Ishikawa (cell line): ENCODE results near the gene THAP2.

ENCODE experiments used
- CEBPB ChIP-seq: IDR thresholded peaks from 2 replicates; pipeline ENCODE4 v1.6.1; 2012
- EGR1 ChIP-seq: IDR thresholded peaks from 2 replicates; pipeline ENCODE4 v1.6.1; 2012
- EP300 ChIP-seq: IDR thresholded peaks from 2 replicates; pipeline ENCODE4 v1.6.1; 2012; ENCODE audit warnings: borderline replicate concordance
- FOXM1 ChIP-seq: IDR thresholded peaks from 2 replicates; pipeline ENCODE4 v1.6.1; 2012; ENCODE audit warnings: low read depth, borderline replicate concordance
- MAX ChIP-seq: IDR thresholded peaks from 2 replicates; pipeline ENCODE4 v1.6.1; 2012
- NFIC ChIP-seq: IDR thresholded peaks from 2 replicates; pipeline ENCODE4 v1.6.1; 2012
- RAD21 ChIP-seq: IDR thresholded peaks from 2 replicates; pipeline ENCODE4 v1.6.1; 2012; ENCODE audit warnings: low read depth
- REST ChIP-seq: IDR thresholded peaks from 2 replicates; pipeline ENCODE4 v1.6.1; 2012; ENCODE audit warnings: low read depth, mild to moderate bottlenecking
- TAF1 ChIP-seq: IDR thresholded peaks from 2 replicates; pipeline ENCODE4 v1.6.1; 2012; ENCODE audit warnings: low read depth, mild to moderate bottlenecking
- TCF12 ChIP-seq: IDR thresholded peaks from 2 replicates; pipeline ENCODE4 v1.6.1; 2012; ENCODE audit warnings: low read depth
- TEAD4 ChIP-seq: IDR thresholded peaks from 2 replicates; pipeline ENCODE4 v1.6.1; 2012
- USF1 ChIP-seq: IDR thresholded peaks from 2 replicates; pipeline ENCODE4 v1.6.1; 2012
- YY1 ChIP-seq: IDR thresholded peaks from 2 replicates; pipeline ENCODE4 v1.6.1; 2012; ENCODE audit warnings: low read depth

DNA sequence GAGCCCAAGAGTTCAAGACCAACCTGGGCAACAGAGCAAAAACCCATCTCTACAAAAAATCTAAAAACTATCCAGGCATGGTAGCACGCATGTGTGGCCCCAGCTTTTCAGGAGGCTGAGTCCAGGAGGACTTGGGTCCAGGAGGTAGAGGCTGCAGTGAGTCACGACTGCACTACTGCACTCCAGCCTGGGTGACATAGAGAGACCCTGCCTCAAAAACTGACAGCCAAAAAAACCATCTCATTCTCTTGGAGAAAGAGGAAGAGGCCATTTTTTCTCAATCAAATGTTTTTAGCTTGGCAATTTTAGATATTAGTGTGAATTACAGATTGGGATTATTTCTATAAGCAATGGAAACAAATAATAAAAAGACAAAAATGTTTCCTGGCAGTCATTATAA lies 38.6 kb upstream of the THAP2 start:
- TF ChIP-seq MAX (no peak), EP300 (no peak), REST (no peak), NFIC (no peak), RAD21 (no peak), TEAD4 (no peak), USF1 (no peak), CEBPB (no peak), TAF1 (no peak), YY1 (no peak), EGR1 (no peak), FOXM1 (no peak), TCF12 (no peak)
